Epidermal melanocyte (primary cell): ENCODE measurements around the gene STRA6.

Experiments
- DNase-seq: peaks from one replicate; pipeline ENCODE4 v3.0.0; 2011; ENCODE audit warnings: low spot score; ENCODE audit not compliant: insufficient read length

The STRA6 gene

GRCh38 chr15:74227968-74228722 lies 25.6 kb upstream of the STRA6 start:
- no peak for DNase-seq

- no peak for DNase-seq
These were observed 24.4 kb upstream of the STRA6 start for GRCh38 chr15:74226761-74227540.

- DNase-seq = no peak
These were observed 23.3 kb upstream of the STRA6 start for GRCh38 chr15:74225928-74226327.

- DNase-seq = no peak
These were observed 19.9 kb upstream of the STRA6 start for GRCh38 chr15:74222240-74223119.

- DNase-seq = no peak
These were observed 19.0 kb upstream of the STRA6 start for GRCh38 chr15:74221399-74222239.

GRCh38 chr15:74220475-74221248 lies 18.1 kb upstream of the STRA6 start:
- DNase-seq = no peak

- no peak for DNase-seq
These were observed 15.6 kb upstream of the STRA6 start for GRCh38 chr15:74217907-74218885.

GRCh38 chr15:74216949-74217348 lies 14.4 kb upstream of the STRA6 start:
- DNase-seq = no peak

GRCh38 chr15:74215958-74216357 lies 13.4 kb upstream of the STRA6 start:
- no peak for DNase-seq

GRCh38 chr15:74214324-74215021 lies 11.9 kb upstream of the STRA6 start:
- DNase-seq = no peak

- no peak for DNase-seq
These were observed 11.3 kb upstream of the STRA6 start for GRCh38 chr15:74213858-74214284.

- no peak for DNase-seq
These were observed 9.9 kb upstream of the STRA6 start for GRCh38 chr15:74212494-74212893.

- no peak for DNase-seq
These were observed 9.1 kb upstream of the STRA6 start for GRCh38 chr15:74211656-74212055.

- no peak for DNase-seq
These were observed 8.1 kb upstream of the STRA6 start for GRCh38 chr15:74210729-74211128.

- DNase-seq = no peak
These were observed 7.5 kb upstream of the STRA6 start for GRCh38 chr15:74209997-74210671.

GRCh38 chr15:74209560-74209958 lies 7.0 kb upstream of the STRA6 start:
- no peak for DNase-seq

- DNase-seq = no peak
These were observed 6.4 kb upstream of the STRA6 start for GRCh38 chr15:74208901-74209559.
